ENCODE results near the gene PLA2G6.

Gene PLA2G6

GRCh38 chr22:38110863-38111852, 70.5 kb downstream of the PLA2G6 start:
- DNase-seq (ENCODE audit: low spot score) = no peak

- no peak for DNase-seq (ENCODE audit: low spot score)
Measured at GRCh38 chr22:38110008-38110862, 71.4 kb downstream of the PLA2G6 start, which contains the start of gene BAIAP2L2. TSS of gene BAIAP2L2 (minus strand) at chr22:38110684. CDS start at chr22:38110525, 159 bp downstream.

GRCh38 chr22:38109371-38110001, 72.1 kb downstream of the PLA2G6 start:
- no peak for DNase-seq (ENCODE audit: low spot score)

GRCh38 chr22:38108561-38109319, 72.9 kb downstream of the PLA2G6 start:
- no peak for DNase-seq (ENCODE audit: low spot score)

GRCh38 chr22:38107692-38108515, 73.7 kb downstream of the PLA2G6 start:
- DNase-seq (ENCODE audit: low spot score) = no peak

- DNase-seq (ENCODE audit: low spot score) = no peak
Measured at GRCh38 chr22:38106814-38107578, 74.6 kb downstream of the PLA2G6 start.

GRCh38 chr22:38104084-38104483, 77.5 kb downstream of the PLA2G6 start:
- no peak for DNase-seq (ENCODE audit: low spot score)

GRCh38 chr22:38103641-38104040, 78.0 kb downstream of the PLA2G6 start:
- DNase-seq (ENCODE audit: low spot score) = no peak

- DNase-seq (ENCODE audit: low spot score) = no peak
Measured at GRCh38 chr22:38098410-38099249, 83.0 kb downstream of the PLA2G6 start.

- no peak for DNase-seq (ENCODE audit: low spot score)
Measured at GRCh38 chr22:38097557-38098409, 83.8 kb downstream of the PLA2G6 start.

GRCh38 chr22:38097058-38097457, 84.6 kb downstream of the PLA2G6 start:
- no peak for DNase-seq (ENCODE audit: low spot score)

GRCh38 chr22:38089474-38089851, 92.2 kb downstream of the PLA2G6 start:
- no peak for DNase-seq (ENCODE audit: low spot score)

GRCh38 chr22:38088629-38089473, 92.8 kb downstream of the PLA2G6 start:
- DNase-seq (ENCODE audit: low spot score) = no peak

GRCh38 chr22:38087855-38088254, 93.8 kb downstream of the PLA2G6 start:
- no peak for DNase-seq (ENCODE audit: low spot score)

- no peak for DNase-seq (ENCODE audit: low spot score)
Measured at GRCh38 chr22:38086942-38087341, 94.7 kb downstream of the PLA2G6 start.

GRCh38 chr22:38086001-38086845, 95.4 kb downstream of the PLA2G6 start:
- DNase-seq (ENCODE audit: low spot score) = no peak
